Natural killer cell treated with Interleukin-12 subunit alpha and Interleukin-12 subunit beta and Interleukin-15 and Interleukin-18, amount 100 ng/mL, for 72 hours (primary cell): ENCODE data around the gene GALNT2. TPM values are rescaled to one million over a fixed set of nuclear protein-coding genes. Genes with fewer than 3 reads are reported as not detected.

Source experiments
- ATAC-seq, 2 donors: fragments of 150-1000 bp; cut with Tn5 transposase in 1 of 2; sonication (Bioruptor Pico), chemical (Tn5 transposase) in 1 of 2; 2 replicates each; pipeline ENCODE4 v1.10.0; 2021
- DNase-seq: peaks from one replicate; pipeline ENCODE4 v3.0.0; 2022; ENCODE audit warnings: low spot score
- H3K27ac Mint-ChIP-seq, 2 donors: 1 replicate in 1 of 2; 2 replicates in 1 of 2; pipeline ENCODE4 v1.8.0; 2022; ENCODE audit warnings: mixed read lengths in 2 of 2, mild to moderate bottlenecking in 1 of 2, moderate library complexity in 1 of 2
- H3K27me3 Mint-ChIP-seq, 2 donors: 1 replicate in 1 of 2; 2 replicates in 1 of 2; pipeline ENCODE4 v1.8.0; 2022; ENCODE audit warnings: mixed read lengths in 2 of 2
- H3K36me3 Mint-ChIP-seq: one replicate; pipeline ENCODE4 v1.8.0; 2022; ENCODE audit warnings: mixed read lengths
- H3K4me1 Mint-ChIP-seq, 2 donors: 1 replicate in 1 of 2; 2 replicates in 1 of 2; pipeline ENCODE4 v1.8.0; 2022; ENCODE audit warnings: low read depth in 2 of 2, mixed read lengths in 2 of 2, mild to moderate bottlenecking in 1 of 2
- H3K4me3 Mint-ChIP-seq: one replicate; pipeline ENCODE4 v1.8.0; 2022; ENCODE audit warnings: mixed read lengths
- H3K9me3 Mint-ChIP-seq: 2 replicates; pipeline ENCODE4 v1.8.0; 2022; ENCODE audit warnings: mixed read lengths
- total RNA-seq, 2 donors: library from RNA; stranded (reverse); gene quantifications; one replicate each; pipeline ENCODE4 v1.2.3, GENCODE V29; 2022

The GALNT2 gene
- total RNA-seq, 2 donors from 2014 or later: 37.7 to 51.5 TPM

- Mint-ChIP-seq H3K27ac (peak overlapping the region in 1 of 2 donors; percentile 17), H3K9me3 (no peaks in the 10 kb centered on the region), H3K4me1 (peaks cover 32 to 42% of the 10 kb centered on the region in 2 donors), H3K36me3 (no peaks in the 10 kb centered on the region), H3K27me3 (no peaks in the 10 kb centered on the region), H3K4me3 (no peak overlapping the region)
- no peak for DNase-seq
- no peak for ATAC-seq
Measured at GRCh38 chr1:230155021-230155420, 88.0 kb downstream of the GALNT2 start.

GRCh38 chr1:230156068-230156467, 89.0 kb downstream of the GALNT2 start:
- ATAC-seq (no peak), DNase-seq (no peak)
- H3K9me3 Mint-ChIP-seq: no peaks in the 10 kb centered on the region
- peak overlapping the region in 1 of 2 donors; percentile 17 for H3K27ac Mint-ChIP-seq
- no peaks in the 10 kb centered on the region for H3K27me3 Mint-ChIP-seq
- H3K4me1 Mint-ChIP-seq: peaks cover 32 to 40% of the 10 kb centered on the region in 2 donors
- no peaks in the 10 kb centered on the region for H3K36me3 Mint-ChIP-seq
- no peak overlapping the region for H3K4me3 Mint-ChIP-seq

GRCh38 chr1:230156536-230156935, 89.5 kb downstream of the GALNT2 start:
- no peaks in the 10 kb centered on the region for H3K27me3 Mint-ChIP-seq
- no peak overlapping the region for H3K4me3 Mint-ChIP-seq
- H3K9me3 Mint-ChIP-seq: no peaks in the 10 kb centered on the region
- H3K27ac Mint-ChIP-seq: no peak overlapping the region
- no peak for ATAC-seq
- DNase-seq: no peak
- peaks cover 37 to 42% of the 10 kb centered on the region in 2 donors for H3K4me1 Mint-ChIP-seq
- no peaks in the 10 kb centered on the region for H3K36me3 Mint-ChIP-seq

- H3K9me3 Mint-ChIP-seq: no peaks in the 10 kb centered on the region
- peak overlapping the region in 1 of 2 donors; percentile 28 for H3K27ac Mint-ChIP-seq
- no peak overlapping the region for H3K4me3 Mint-ChIP-seq
- H3K36me3 Mint-ChIP-seq: no peaks in the 10 kb centered on the region
- DNase-seq (no peak), ATAC-seq (no peak)
- H3K4me1 Mint-ChIP-seq: peaks cover 43 to 48% of the 10 kb centered on the region in 2 donors
- H3K27me3 Mint-ChIP-seq: no peaks in the 10 kb centered on the region
Measured at GRCh38 chr1:230157420-230158390, 90.7 kb downstream of the GALNT2 start.

GRCh38 chr1:230158415-230159291, 91.6 kb downstream of the GALNT2 start:
- no peak for DNase-seq
- H3K4me1 Mint-ChIP-seq: peaks cover 43 to 48% of the 10 kb centered on the region in 2 donors
- no peaks in the 10 kb centered on the region for H3K27me3 Mint-ChIP-seq
- H3K27ac Mint-ChIP-seq: peak overlapping the region in 1 of 2 donors; percentile 28
- no peak for ATAC-seq
- no peak overlapping the region for H3K4me3 Mint-ChIP-seq
- no peaks in the 10 kb centered on the region for H3K9me3 Mint-ChIP-seq
- no peaks in the 10 kb centered on the region for H3K36me3 Mint-ChIP-seq

GRCh38 chr1:230159580-230159979, 92.5 kb downstream of the GALNT2 start:
- H3K36me3 Mint-ChIP-seq: no peaks in the 10 kb centered on the region
- no peak for DNase-seq
- H3K27me3 Mint-ChIP-seq: no peaks in the 10 kb centered on the region
- no peak overlapping the region for H3K27ac Mint-ChIP-seq
- ATAC-seq: no peak
- H3K9me3 Mint-ChIP-seq: no peaks in the 10 kb centered on the region
- H3K4me1 Mint-ChIP-seq: peaks cover 38 to 45% of the 10 kb centered on the region in 2 donors
- no peak overlapping the region for H3K4me3 Mint-ChIP-seq

GRCh38 chr1:230160957-230161771, 94.1 kb downstream of the GALNT2 start:
- H3K27ac Mint-ChIP-seq: peak overlapping the region in 1 of 2 donors; percentile 47
- no peaks in the 10 kb centered on the region for H3K36me3 Mint-ChIP-seq
- H3K4me3 Mint-ChIP-seq: no peak overlapping the region
- ATAC-seq (peak in 1 of 2 donors; percentile 27), DNase-seq (no peak)
- peaks cover 37 to 38% of the 10 kb centered on the region in 2 donors for H3K4me1 Mint-ChIP-seq
- no peaks in the 10 kb centered on the region for H3K27me3 Mint-ChIP-seq
- H3K9me3 Mint-ChIP-seq: no peaks in the 10 kb centered on the region

- Mint-ChIP-seq H3K27ac (peak overlapping the region in 1 of 2 donors; percentile 37), H3K9me3 (no peaks in the 10 kb centered on the region), H3K4me1 (peaks cover 34 to 35% of the 10 kb centered on the region in 2 donors), H3K4me3 (no peak overlapping the region), H3K27me3 (no peaks in the 10 kb centered on the region), H3K36me3 (no peaks in the 10 kb centered on the region)
- DNase-seq (no peak), ATAC-seq (no peak)
Measured at GRCh38 chr1:230163205-230163604, 96.2 kb downstream of the GALNT2 start.

- Mint-ChIP-seq H3K4me3 (no peak overlapping the region), H3K27me3 (no peaks in the 10 kb centered on the region), H3K36me3 (no peaks in the 10 kb centered on the region), H3K27ac (peak overlapping the region in 1 of 2 donors; percentile 37), H3K4me1 (peaks cover 34% of the 10 kb centered on the region in 2 donors), H3K9me3 (no peaks in the 10 kb centered on the region)
- DNase-seq (no peak), ATAC-seq (no peak)
Measured at GRCh38 chr1:230163719-230164118, 96.7 kb downstream of the GALNT2 start.

- no peaks in the 10 kb centered on the region for H3K36me3 Mint-ChIP-seq
Measured at GRCh38 chr1:230165536-230165935, 98.5 kb downstream of the GALNT2 start.

GRCh38 chr1:230166366-230167132, 99.5 kb downstream of the GALNT2 start:
- peak overlapping the region in 1 of 2 donors; percentile 52 for H3K27ac Mint-ChIP-seq

More at GRCh38 chr1:230165536-230165935, 98.5 kb downstream of the GALNT2 start:
- Mint-ChIP-seq H3K4me1 (peaks cover 41 to 47% of the 10 kb centered on the region in 2 donors), H3K4me3 (no peak overlapping the region), H3K27me3 (no peaks in the 10 kb centered on the region), H3K27ac (no peak overlapping the region), H3K9me3 (no peaks in the 10 kb centered on the region)
- ATAC-seq (no peak), DNase-seq (no peak)

GRCh38 chr1:230167419-230167852, 100.4 kb downstream of the GALNT2 start:
- peak; percentile 64 to 76 for ATAC-seq
- peak; percentile 64 for DNase-seq
- Mint-ChIP-seq H3K27me3 (no peaks in the 10 kb centered on the region), H3K4me3 (no peak overlapping the region), H3K9me3 (no peaks in the 10 kb centered on the region), H3K4me1 (peaks cover 30 to 34% of the 10 kb centered on the region in 2 donors), H3K36me3 (no peaks in the 10 kb centered on the region), H3K27ac (peak overlapping the region in 1 of 2 donors; percentile 43)

More at GRCh38 chr1:230166366-230167132, 99.5 kb downstream of the GALNT2 start:
- Mint-ChIP-seq H3K27me3 (no peaks in the 10 kb centered on the region), H3K4me1 (peaks cover 34 to 40% of the 10 kb centered on the region in 2 donors), H3K36me3 (no peaks in the 10 kb centered on the region), H3K9me3 (no peaks in the 10 kb centered on the region), H3K4me3 (no peak overlapping the region)
- DNase-seq (no peak), ATAC-seq (no peak)
